ENCODE results near the gene GLE1.
"Not testable (repeated sequence)": the region's sequence is repeated elsewhere in the genome, so short reads cannot be mapped to it uniquely, and the experiment has no call there.

Gene GLE1

GRCh38 chr9:128580731-128581130 is 76.2 kb downstream of the GLE1 start:
- no peak overlapping the region for H3K4me3 ChIP-seq (ENCODE audit: low read length)
- no peak for DNase-seq (ENCODE audit: low read depth, low spot score)

GRCh38 chr9:128585155-128585554 is 80.6 kb downstream of the GLE1 start:
- DNase-seq (ENCODE audit: low read depth, low spot score); H3K4me3 ChIP-seq (ENCODE audit: low read length): not testable (repeated sequence)

GRCh38 chr9:128586934-128587333 is 82.4 kb downstream of the GLE1 start:
- not testable (repeated sequence) for H3K4me3 ChIP-seq (ENCODE audit: low read length); DNase-seq (ENCODE audit: low read depth, low spot score)

GRCh38 chr9:128587453-128587852 is 82.9 kb downstream of the GLE1 start:
- H3K4me3 ChIP-seq (ENCODE audit: low read length) = no peak overlapping the region
- peak; percentile 98 for DNase-seq (ENCODE audit: low read depth, low spot score)

- peak; percentile 36 for DNase-seq (ENCODE audit: low read depth, low spot score)
- H3K4me3 ChIP-seq (ENCODE audit: low read length) = no peak overlapping the region
Measured at GRCh38 chr9:128588581-128589233, 84.2 kb downstream of the GLE1 start.
